Neural progenitor cell (in vitro differentiated cells): Measurements from ENCODE around the gene CYSLTR2.

Source experiments
- EZH2 ChIP-seq: fragments of 200-600 bp; sonication (generic); IDR thresholded peaks from 2 replicates; pipeline ENCODE4 v1.6.1; 2017; ENCODE audit warnings: antibody characterized with exemption, mild to moderate bottlenecking, moderate library complexity
- EZH2phosphoT487 ChIP-seq: fragments of 200-600 bp; sonication (generic); IDR thresholded peaks from 2 replicates; pipeline ENCODE4 v1.6.1; 2017; ENCODE audit warnings: antibody characterized with exemption
- TF ChIP-seq, protein P1 (sequence below): fragments of 200-600 bp; sonication (generic); IDR thresholded peaks from 2 replicates; pipeline ENCODE4 v1.5.1; 2017; ENCODE audit warnings: antibody characterized with exemption, mild to moderate bottlenecking

DNA sequence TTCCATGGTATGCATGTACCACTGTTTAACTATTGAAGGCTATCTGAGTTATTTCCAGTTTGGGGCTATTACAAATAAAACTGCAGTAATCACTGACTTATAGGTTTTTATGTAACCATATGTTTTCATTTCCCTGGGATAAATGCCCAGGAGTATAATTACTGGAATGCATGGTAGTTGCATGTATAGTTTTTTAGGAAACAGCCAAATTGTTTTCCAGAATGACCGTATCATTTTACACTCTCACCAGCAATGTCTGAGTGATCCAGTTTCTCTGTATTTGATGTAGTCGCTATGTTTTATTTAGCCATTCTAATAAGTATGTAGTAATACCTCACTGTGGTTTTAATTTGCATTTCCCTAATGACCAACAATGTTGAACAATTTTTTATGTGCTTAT lies 42.0 kb downstream of the CYSLTR2 start:
- TF ChIP-seq, protein P1, sequence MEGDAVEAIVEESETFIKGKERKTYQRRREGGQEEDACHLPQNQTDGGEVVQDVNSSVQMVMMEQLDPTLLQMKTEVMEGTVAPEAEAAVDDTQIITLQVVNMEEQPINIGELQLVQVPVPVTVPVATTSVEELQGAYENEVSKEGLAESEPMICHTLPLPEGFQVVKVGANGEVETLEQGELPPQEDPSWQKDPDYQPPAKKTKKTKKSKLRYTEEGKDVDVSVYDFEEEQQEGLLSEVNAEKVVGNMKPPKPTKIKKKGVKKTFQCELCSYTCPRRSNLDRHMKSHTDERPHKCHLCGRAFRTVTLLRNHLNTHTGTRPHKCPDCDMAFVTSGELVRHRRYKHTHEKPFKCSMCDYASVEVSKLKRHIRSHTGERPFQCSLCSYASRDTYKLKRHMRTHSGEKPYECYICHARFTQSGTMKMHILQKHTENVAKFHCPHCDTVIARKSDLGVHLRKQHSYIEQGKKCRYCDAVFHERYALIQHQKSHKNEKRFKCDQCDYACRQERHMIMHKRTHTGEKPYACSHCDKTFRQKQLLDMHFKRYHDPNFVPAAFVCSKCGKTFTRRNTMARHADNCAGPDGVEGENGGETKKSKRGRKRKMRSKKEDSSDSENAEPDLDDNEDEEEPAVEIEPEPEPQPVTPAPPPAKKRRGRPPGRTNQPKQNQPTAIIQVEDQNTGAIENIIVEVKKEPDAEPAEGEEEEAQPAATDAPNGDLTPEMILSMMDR: no peak
- TF ChIP-seq EZH2 (no peak), EZH2phosphoT487 (no peak)
